K562 (cell line): ENCODE data around the gene LINS1. TPM values are rescaled to one million over a fixed set of nuclear protein-coding genes. Genes with fewer than 3 reads are reported as not detected.

ENCODE experiments used
- CBFA2T3 ChIP-seq: fragments of 450-650 bp; IDR thresholded peaks from 2 replicates; pipeline ENCODE4 v1.6.1; 2017
- FOXA3 ChIP-seq, 2 experiments: fragments of 450-650 bp in 1 of 2; sonication (generic) in 1 of 2; formaldehyde crosslinking; IDR thresholded peaks in 1 of 2; conservative IDR thresholded peaks in 1 of 2; 2 replicates each; pipeline versions ENCODE4 v1.4.0 to v1.8.0; 2020 to 2022; ENCODE audit warnings: mild to moderate bottlenecking in 2 of 2, missing genetic modification reagents in 1 of 2
- HMG20A ChIP-seq: fragments of 450-650 bp; formaldehyde crosslinking; conservative IDR thresholded peaks from 2 replicates; pipeline ENCODE4 v1.4.0; 2020; ENCODE audit warnings: mild to moderate bottlenecking, mixed read lengths
- ILK ChIP-seq: fragments of 450-650 bp; IDR thresholded peaks from 2 replicates; pipeline ENCODE4 v1.6.1; 2016; ENCODE audit warnings: missing genetic modification characterization, low read depth, mild to moderate bottlenecking, missing compliant biosample characterization, moderate library complexity, borderline replicate concordance
- KAT2B ChIP-seq: IDR thresholded peaks from one replicate; pipeline ENCODE4 v1.6.1; 2012; ENCODE audit warnings: low read depth, mild to moderate bottlenecking, control low read depth, inconsistent platforms, low read length, moderate library complexity
- NFIC ChIP-seq: fragments of 450-650 bp; IDR thresholded peaks from 2 replicates; pipeline ENCODE4 v1.6.1; 2017; ENCODE audit warnings: mild to moderate bottlenecking, inconsistent platforms
- NFYB ChIP-seq: IDR thresholded peaks from 2 replicates; pipeline ENCODE4 v1.6.1; 2011; ENCODE audit warnings: mild to moderate bottlenecking, moderate library complexity; ENCODE audit not compliant: insufficient read length; ENCODE audit errors: extremely low read depth
- PHF8 ChIP-seq: fragments of 200-600 bp; sonication (generic); IDR thresholded peaks from 2 replicates; pipeline ENCODE4 v1.6.1; 2012; ENCODE audit warnings: mixed run types, mild to moderate bottlenecking, inconsistent platforms, low read length, moderate library complexity, borderline replicate concordance
- RBM17 ChIP-seq: fragments of 200-400 bp; formaldehyde crosslinking; IDR thresholded peaks from 2 replicates; pipeline ENCODE4 v1.6.1; 2017; ENCODE audit warnings: low read depth, mild to moderate bottlenecking, low read length, borderline replicate concordance
- RNF2 ChIP-seq: sonication (generic); IDR thresholded peaks from 2 replicates; pipeline ENCODE4 v1.6.1; 2016
- TCF7 ChIP-seq: sonication (generic); IDR thresholded peaks from 2 replicates; pipeline ENCODE4 v1.6.1; 2016; ENCODE audit warnings: antibody characterized with exemption, borderline replicate concordance
- TRIM28 ChIP-seq: fragments of 450-650 bp; IDR thresholded peaks from 2 replicates; pipeline ENCODE4 v1.6.1; 2017
- TSC22D4 ChIP-seq: fragments of 450-650 bp; IDR thresholded peaks from 2 replicates; pipeline ENCODE4 v1.6.1; 2016; ENCODE audit warnings: missing genetic modification characterization, missing biosample characterization, control low read depth
- ZNF165 ChIP-seq: fragments of 250-450 bp; sonication (Bioruptor Pico); IDR thresholded peaks from 2 replicates; pipeline ENCODE4 v1.4.0; 2020; ENCODE audit warnings: borderline replicate concordance
- polyA plus RNA-seq, 8 experiments: library from polyadenylated mRNA; depleted of rRNA in 4 of 8; stranded (reverse) in 5 of 8; unstranded in 3 of 8; fragments of >200 nt; fragmentation: Nextera tagmentation in 2 of 8; fragmentation: Illumina TruSeq in 1 of 8; extraction: Ambion mirVana in 2 of 8; extraction: Trizol in 1 of 8; gene quantifications; 2 replicates each; pipeline versions ENCODE4 v1.2.1 to v1.2.3, GENCODE V29; 2011 to 2014; ENCODE audit warnings: inconsistent platforms in 1 of 8, missing spikeins in 1 of 8
- total RNA-seq, 7 experiments: library from RNA; depleted of rRNA in 6 of 7; stranded (reverse); fragments of >200 nt in 6 of 7; fragmentation: Illumina TruSeq in 2 of 7; extraction: Trizol in 2 of 7; gene quantifications; 2 replicates each; pipeline versions ENCODE4 v1.2.1 to v1.2.3, GENCODE V29; 2011 to 2021; ENCODE audit warnings: low replicate concordance in 1 of 7
- TF ChIP-seq, protein P1 (sequence below): fragments of 450-650 bp; IDR thresholded peaks from 2 replicates; pipeline ENCODE4 v1.6.1; 2014; ENCODE audit warnings: low read depth, mild to moderate bottlenecking, moderate library complexity, borderline replicate concordance
- TF ChIP-seq, protein P2 (sequence below): sonication (generic); formaldehyde crosslinking; IDR thresholded peaks from 2 replicates; pipeline ENCODE4 v1.8.1; 2023; ENCODE audit warnings: mild to moderate bottlenecking, missing genetic modification reagents
- TF ChIP-seq, protein P3 (sequence below): fragments of 250-450 bp; sonication (Bioruptor Pico); IDR thresholded peaks from 2 replicates; pipeline ENCODE4 v1.8.0; 2021; ENCODE audit warnings: borderline replicate concordance, mild to moderate bottlenecking, moderate library complexity; ENCODE audit not compliant: poor library complexity, severe bottlenecking
- TF ChIP-seq, protein P4 (sequence below): fragments of 250-450 bp; sonication (Bioruptor Pico); IDR thresholded peaks from 2 replicates; pipeline ENCODE4 v1.4.0; 2020; ENCODE audit warnings: mild to moderate bottlenecking, moderate library complexity, borderline replicate concordance
- TF ChIP-seq, protein P5 (sequence below): conservative IDR thresholded peaks from 2 replicates; pipeline ENCODE4 v1.6.1; 2011; ENCODE audit warnings: low read depth, mild to moderate bottlenecking, low read length; ENCODE audit not compliant: control insufficient read depth

LINS1 gene
- total and polyA plus RNA-seq, 9 of the 15 experiments (the other 6 are each of a cell fraction or from before 2014, with no cell fraction given): 15.4 to 31.4 (median 24.6) TPM

DNA sequence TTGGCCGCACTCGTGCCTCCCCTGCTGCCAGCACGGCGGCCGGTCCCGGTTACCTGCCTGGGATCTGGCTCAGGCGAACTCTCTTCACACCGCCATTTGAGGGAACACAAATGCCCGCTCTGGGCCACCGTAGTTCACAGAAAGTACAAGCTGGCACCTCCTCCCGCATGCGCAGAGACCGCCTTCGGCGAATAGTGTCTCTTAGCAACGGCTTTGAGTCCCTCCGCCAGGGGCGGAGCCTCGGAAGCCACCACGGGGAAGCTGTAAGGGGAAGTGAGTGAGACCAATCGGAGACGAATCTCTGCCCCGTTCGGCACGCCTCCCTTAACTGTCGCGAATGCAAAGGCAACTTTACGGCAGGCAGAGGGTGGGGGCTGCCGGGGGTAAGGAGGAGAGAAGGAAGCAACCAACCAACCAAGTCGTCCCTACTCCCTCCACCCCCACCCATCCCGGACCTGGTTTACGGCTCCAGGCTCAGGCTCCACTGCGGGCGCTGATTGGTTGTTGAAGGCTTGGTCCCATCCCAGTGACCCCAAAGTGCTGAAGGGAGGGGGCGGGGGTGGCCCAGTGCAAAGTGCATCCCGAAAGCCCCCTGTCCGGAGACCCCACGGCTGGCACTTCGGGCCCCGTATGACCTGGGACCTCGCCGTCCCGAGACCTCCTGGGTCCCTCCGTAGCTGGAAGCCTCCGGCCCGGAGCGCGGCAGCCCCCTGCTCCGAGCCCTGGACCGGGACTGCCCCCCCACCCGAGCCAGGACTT lies at the start of gene LINS1, which contains the start of gene ASB7 (continued):
- TF ChIP-seq HMG20A (CRISPR knock-in tag): no peak
- no peak; the same call in 1 of the 2 replicates for TF ChIP-seq RNF2
- TF ChIP-seq TSC22D4 (tag): no peak
- no peak for TF ChIP-seq CBFA2T3
- TF ChIP-seq KAT2B: no peak
- no peak for TF ChIP-seq ZNF165 (CRISPR knock-in tag)
- TF ChIP-seq, protein P1, sequence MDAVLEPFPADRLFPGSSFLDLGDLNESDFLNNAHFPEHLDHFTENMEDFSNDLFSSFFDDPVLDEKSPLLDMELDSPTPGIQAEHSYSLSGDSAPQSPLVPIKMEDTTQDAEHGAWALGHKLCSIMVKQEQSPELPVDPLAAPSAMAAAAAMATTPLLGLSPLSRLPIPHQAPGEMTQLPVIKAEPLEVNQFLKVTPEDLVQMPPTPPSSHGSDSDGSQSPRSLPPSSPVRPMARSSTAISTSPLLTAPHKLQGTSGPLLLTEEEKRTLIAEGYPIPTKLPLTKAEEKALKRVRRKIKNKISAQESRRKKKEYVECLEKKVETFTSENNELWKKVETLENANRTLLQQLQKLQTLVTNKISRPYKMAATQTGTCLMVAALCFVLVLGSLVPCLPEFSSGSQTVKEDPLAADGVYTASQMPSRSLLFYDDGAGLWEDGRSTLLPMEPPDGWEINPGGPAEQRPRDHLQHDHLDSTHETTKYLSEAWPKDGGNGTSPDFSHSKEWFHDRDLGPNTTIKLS: peak; percentile 47; the same call in 1 of the 2 replicates
- TF ChIP-seq PHF8: peak; percentile 64
- peak; percentile 79 for TF ChIP-seq NFYB
- TF ChIP-seq, protein P2, sequence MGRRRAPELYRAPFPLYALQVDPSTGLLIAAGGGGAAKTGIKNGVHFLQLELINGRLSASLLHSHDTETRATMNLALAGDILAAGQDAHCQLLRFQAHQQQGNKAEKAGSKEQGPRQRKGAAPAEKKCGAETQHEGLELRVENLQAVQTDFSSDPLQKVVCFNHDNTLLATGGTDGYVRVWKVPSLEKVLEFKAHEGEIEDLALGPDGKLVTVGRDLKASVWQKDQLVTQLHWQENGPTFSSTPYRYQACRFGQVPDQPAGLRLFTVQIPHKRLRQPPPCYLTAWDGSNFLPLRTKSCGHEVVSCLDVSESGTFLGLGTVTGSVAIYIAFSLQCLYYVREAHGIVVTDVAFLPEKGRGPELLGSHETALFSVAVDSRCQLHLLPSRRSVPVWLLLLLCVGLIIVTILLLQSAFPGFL: no peak
- no peak for TF ChIP-seq FOXA3 (CRISPR knock-in tag; conservative IDR thresholded peaks at IDR 0.05 in 1 of 2, IDR thresholded peaks at IDR 0.05 in 1 of 2)
- no peak for TF ChIP-seq TCF7
- TF ChIP-seq, protein P3, sequence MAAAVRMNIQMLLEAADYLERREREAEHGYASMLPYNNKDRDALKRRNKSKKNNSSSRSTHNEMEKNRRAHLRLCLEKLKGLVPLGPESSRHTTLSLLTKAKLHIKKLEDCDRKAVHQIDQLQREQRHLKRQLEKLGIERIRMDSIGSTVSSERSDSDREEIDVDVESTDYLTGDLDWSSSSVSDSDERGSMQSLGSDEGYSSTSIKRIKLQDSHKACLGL (CRISPR knock-in tag): no peak
- TF ChIP-seq RBM17: no peak
- peak; percentile 83 for TF ChIP-seq NFIC
- TF ChIP-seq ILK (tag): no peak
- TF ChIP-seq, protein P4, sequence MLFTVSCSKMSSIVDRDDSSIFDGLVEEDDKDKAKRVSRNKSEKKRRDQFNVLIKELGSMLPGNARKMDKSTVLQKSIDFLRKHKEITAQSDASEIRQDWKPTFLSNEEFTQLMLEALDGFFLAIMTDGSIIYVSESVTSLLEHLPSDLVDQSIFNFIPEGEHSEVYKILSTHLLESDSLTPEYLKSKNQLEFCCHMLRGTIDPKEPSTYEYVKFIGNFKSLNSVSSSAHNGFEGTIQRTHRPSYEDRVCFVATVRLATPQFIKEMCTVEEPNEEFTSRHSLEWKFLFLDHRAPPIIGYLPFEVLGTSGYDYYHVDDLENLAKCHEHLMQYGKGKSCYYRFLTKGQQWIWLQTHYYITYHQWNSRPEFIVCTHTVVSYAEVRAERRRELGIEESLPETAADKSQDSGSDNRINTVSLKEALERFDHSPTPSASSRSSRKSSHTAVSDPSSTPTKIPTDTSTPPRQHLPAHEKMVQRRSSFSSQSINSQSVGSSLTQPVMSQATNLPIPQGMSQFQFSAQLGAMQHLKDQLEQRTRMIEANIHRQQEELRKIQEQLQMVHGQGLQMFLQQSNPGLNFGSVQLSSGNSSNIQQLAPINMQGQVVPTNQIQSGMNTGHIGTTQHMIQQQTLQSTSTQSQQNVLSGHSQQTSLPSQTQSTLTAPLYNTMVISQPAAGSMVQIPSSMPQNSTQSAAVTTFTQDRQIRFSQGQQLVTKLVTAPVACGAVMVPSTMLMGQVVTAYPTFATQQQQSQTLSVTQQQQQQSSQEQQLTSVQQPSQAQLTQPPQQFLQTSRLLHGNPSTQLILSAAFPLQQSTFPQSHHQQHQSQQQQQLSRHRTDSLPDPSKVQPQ: no peak
- no peak for TF ChIP-seq TRIM28
- TF ChIP-seq, protein P5, sequence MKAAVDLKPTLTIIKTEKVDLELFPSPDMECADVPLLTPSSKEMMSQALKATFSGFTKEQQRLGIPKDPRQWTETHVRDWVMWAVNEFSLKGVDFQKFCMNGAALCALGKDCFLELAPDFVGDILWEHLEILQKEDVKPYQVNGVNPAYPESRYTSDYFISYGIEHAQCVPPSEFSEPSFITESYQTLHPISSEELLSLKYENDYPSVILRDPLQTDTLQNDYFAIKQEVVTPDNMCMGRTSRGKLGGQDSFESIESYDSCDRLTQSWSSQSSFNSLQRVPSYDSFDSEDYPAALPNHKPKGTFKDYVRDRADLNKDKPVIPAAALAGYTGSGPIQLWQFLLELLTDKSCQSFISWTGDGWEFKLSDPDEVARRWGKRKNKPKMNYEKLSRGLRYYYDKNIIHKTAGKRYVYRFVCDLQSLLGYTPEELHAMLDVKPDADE: no peak
